ENCODE data around the gene SIPA1L3.

GRCh38 chr19:37929355-37929923 lies 22.4 kb downstream of the SIPA1L3 start:
- no peak for TF ChIP-seq CTCF (CRISPR knock-in tag; IDR thresholded peaks at IDR 0.05)
- TF ChIP-seq JDP2 (CRISPR knock-in tag; IDR thresholded peaks at IDR 0.05; ENCODE audit: borderline replicate concordance): no peak
- TF ChIP-seq NR3C1 (CRISPR knock-in tag; IDR thresholded peaks at IDR 0.05): no peak
- TF ChIP-seq ZMYM3 (CRISPR knock-in tag; IDR thresholded peaks at IDR 0.05): no peak
- no peak for TF ChIP-seq ZNF441 (CRISPR knock-in tag; IDR thresholded peaks at IDR 0.05; ENCODE audit: borderline replicate concordance)
- no peak for TF ChIP-seq CEBPG (CRISPR knock-in tag; IDR thresholded peaks at IDR 0.05)
- TF ChIP-seq ZNF331 (CRISPR knock-in tag; IDR thresholded peaks at IDR 0.05): no peak
- TF ChIP-seq ZFX (CRISPR knock-in tag; IDR thresholded peaks at IDR 0.05; ENCODE audit: low read depth): no peak
- TF ChIP-seq FOXM1 (CRISPR knock-in tag; IDR thresholded peaks at IDR 0.05): no peak
- no peak for TF ChIP-seq REXO4 (CRISPR knock-in tag; IDR thresholded peaks at IDR 0.05; ENCODE audit: borderline replicate concordance)
- TF ChIP-seq JUN (CRISPR knock-in tag; IDR thresholded peaks at IDR 0.05): no peak
- no peak for TF ChIP-seq MYPOP (CRISPR knock-in tag; IDR thresholded peaks at IDR 0.05)
- TF ChIP-seq ZSCAN29 (CRISPR knock-in tag; conservative IDR thresholded peaks at IDR 0.05): no peak
